Lung (tissue), 12 donors: ENCODE measurements around the gene TBC1D4. TPM values are rescaled to one million over a fixed set of nuclear protein-coding genes. Genes with fewer than 3 reads are reported as not detected.

Experiments
- ATAC-seq: fragments of 200-7000 bp; cut with Tn5 transposase; one replicate; pipeline ENCODE4 v1.9.1; 2020; ENCODE audit warnings: moderate number of reproducible peaks; ENCODE audit not compliant: insufficient read depth, low FRiP score
- DNase-seq, 3 donors: peaks; one replicate each; pipeline ENCODE4 v3.0.0-alpha.2; 2013 to 2017
- H3K27ac ChIP-seq, 2 donors: one replicate each; pipeline ENCODE4 v1.5.1; 2013; ENCODE audit warnings: mild to moderate bottlenecking in 2 of 2, moderate library complexity in 2 of 2, control low read depth in 1 of 2, inconsistent platforms in 1 of 2, low read depth in 1 of 2, low read length in 1 of 2
- H3K27me3 ChIP-seq, 3 donors: one replicate each; pipeline ENCODE4 v1.5.1; 2013; ENCODE audit warnings: low read length in 2 of 3; ENCODE audit not compliant: control insufficient read depth in 3 of 3, insufficient read depth in 3 of 3
- H3K36me3 ChIP-seq, 4 donors: one replicate each; pipeline ENCODE4 v1.5.1; 2013; ENCODE audit warnings: low read length in 4 of 4, mild to moderate bottlenecking in 1 of 4, moderate library complexity in 1 of 4; ENCODE audit not compliant: control insufficient read depth in 4 of 4, insufficient read depth in 4 of 4
- H3K4me1 ChIP-seq, 5 donors: one replicate each; pipeline ENCODE4 v1.5.1; 2013; ENCODE audit warnings: low read length in 5 of 5, mild to moderate bottlenecking in 2 of 5, moderate library complexity in 1 of 5; ENCODE audit not compliant: control insufficient read depth in 5 of 5, insufficient read depth in 5 of 5
- H3K4me3 ChIP-seq: one replicate; pipeline ENCODE4 v1.5.1; 2013; ENCODE audit warnings: mild to moderate bottlenecking, control low read depth, moderate library complexity
- H3K9ac ChIP-seq, 2 donors: one replicate each; pipeline ENCODE4 v1.5.1; 2013; ENCODE audit warnings: low read length in 2 of 2, control low read depth in 1 of 2; ENCODE audit not compliant: insufficient read depth in 1 of 2
- H3K9me3 ChIP-seq, 4 donors: one replicate each; pipeline ENCODE4 v1.5.1; 2013; ENCODE audit warnings: low read length in 3 of 4, mild to moderate bottlenecking in 1 of 4, moderate library complexity in 1 of 4; ENCODE audit not compliant: control insufficient read depth in 4 of 4, insufficient read depth in 3 of 4
- WGBS, 2 donors: extraction: QIAGEN DNeasy Blood & Tissue Kit; methylation state at CpG; one replicate each; pipeline ENCODE4 v1.1.7; 2013; 5-methylcytosine and 5-hydroxymethylcytosine counted together
- polyA plus RNA-seq, 2 donors: library from polyadenylated mRNA; stranded (reverse); fragments of 200-250 nt; gene quantifications; one replicate each; pipeline ENCODE4 v1.2.1, GENCODE V29; 2013
- total RNA-seq, 2 donors: library from RNA; depleted of rRNA in 1 of 2; stranded (reverse); fragments of >200 nt in 1 of 2; gene quantifications; one replicate each; pipeline ENCODE4 v1.2.1, GENCODE V29; 2014 to 2021
- TF ChIP-seq, protein P1 (sequence below): IDR thresholded peaks from 2 replicates; pipeline ENCODE4 v1.5.1; 2012; ENCODE audit warnings: mild to moderate bottlenecking; ENCODE audit errors: control extremely low read depth, extremely low read depth
- donor health status: control.
- donor health status: control.
- donor health status: Bipolar disorder and iron deficiency.
- donor health status: healthy.
- donor health status: DM: yes; HTN: yes; CAD: no.

Gene TBC1D4
- total and polyA plus RNA-seq, 4 donors = 4.3 to 26.4 (median 14.0) TPM

DNA sequence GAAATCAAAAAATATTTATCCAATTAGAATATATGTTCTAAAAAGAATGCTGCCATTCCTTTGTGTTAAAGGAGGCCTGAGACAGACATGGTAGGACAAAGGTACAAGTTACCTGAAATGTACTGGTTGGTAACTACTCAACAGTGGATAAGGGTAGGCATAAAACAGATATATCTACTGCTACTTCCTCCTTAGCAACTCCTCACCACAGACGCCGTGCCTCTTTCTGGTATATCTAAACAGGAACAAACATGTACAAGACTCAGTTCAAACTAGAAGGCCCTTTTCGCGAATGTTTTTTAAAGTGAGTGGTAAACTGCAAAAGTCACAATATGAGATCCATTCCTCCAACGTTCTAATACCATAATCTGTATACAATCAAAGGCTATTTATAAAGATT is 86.9 kb downstream of the TBC1D4 start:
- no peak overlapping the region for H3K27ac ChIP-seq
- no peak overlapping the region for H3K9ac ChIP-seq
- TF ChIP-seq, protein P1, sequence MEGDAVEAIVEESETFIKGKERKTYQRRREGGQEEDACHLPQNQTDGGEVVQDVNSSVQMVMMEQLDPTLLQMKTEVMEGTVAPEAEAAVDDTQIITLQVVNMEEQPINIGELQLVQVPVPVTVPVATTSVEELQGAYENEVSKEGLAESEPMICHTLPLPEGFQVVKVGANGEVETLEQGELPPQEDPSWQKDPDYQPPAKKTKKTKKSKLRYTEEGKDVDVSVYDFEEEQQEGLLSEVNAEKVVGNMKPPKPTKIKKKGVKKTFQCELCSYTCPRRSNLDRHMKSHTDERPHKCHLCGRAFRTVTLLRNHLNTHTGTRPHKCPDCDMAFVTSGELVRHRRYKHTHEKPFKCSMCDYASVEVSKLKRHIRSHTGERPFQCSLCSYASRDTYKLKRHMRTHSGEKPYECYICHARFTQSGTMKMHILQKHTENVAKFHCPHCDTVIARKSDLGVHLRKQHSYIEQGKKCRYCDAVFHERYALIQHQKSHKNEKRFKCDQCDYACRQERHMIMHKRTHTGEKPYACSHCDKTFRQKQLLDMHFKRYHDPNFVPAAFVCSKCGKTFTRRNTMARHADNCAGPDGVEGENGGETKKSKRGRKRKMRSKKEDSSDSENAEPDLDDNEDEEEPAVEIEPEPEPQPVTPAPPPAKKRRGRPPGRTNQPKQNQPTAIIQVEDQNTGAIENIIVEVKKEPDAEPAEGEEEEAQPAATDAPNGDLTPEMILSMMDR = no peak

DNA sequence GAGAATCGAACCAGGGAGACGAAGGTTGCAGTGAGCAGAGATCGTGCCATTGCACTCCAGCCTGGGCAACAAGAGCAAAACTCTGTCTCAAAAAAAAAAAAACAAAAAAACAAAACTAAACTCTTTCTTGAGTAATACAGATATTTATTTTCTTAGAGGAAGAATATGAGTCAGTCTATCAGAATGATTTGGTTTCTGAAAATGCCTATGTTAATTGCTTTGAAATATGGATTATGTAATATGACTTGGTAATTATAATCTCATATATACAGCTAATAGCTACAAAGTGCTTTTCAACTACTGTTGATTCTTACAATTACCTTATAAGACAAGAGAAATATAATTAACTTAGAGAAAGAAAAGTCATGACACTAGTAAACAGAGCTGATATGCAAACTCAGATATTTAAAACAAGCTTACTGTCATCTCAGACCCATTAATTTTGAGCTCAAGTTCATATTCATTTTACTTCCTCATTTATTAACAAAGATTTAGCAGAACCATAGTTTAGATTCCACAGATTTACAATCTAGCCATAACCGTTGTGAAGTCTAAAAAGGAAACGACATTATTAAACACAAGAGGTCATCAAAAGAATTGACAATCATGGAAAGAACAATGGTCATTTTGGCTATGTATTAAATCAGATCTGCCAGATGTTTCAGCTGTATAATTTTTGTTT is 88.0 kb downstream of the TBC1D4 start:
- no peak overlapping the region for H3K4me3 ChIP-seq
- H3K4me1 ChIP-seq = peaks cover 0 to 8% (median 0%) of the 10 kb centered on the region in 5 donors
- TF ChIP-seq, protein P1 = no peak
- ATAC-seq (no peak), DNase-seq (no peak)
- H3K27ac ChIP-seq = no peak overlapping the region
- H3K9ac ChIP-seq = no peak overlapping the region
- no peaks in the 10 kb centered on the region for H3K36me3 ChIP-seq
- WGBS, 2 donors = 55 to 70% methylated on average over 5 of the region's 5 CpGs
- no peaks in the 10 kb centered on the region for H3K27me3 ChIP-seq
- no peaks in the 10 kb centered on the region for H3K9me3 ChIP-seq

More for the DNA sequence above, 86.9 kb downstream of the TBC1D4 start:
- DNase-seq = no peak
- H3K9me3 ChIP-seq = peaks cover 0 to 2% (median 0%) of the 10 kb centered on the region in 4 donors
- ATAC-seq = no peak
- no peak overlapping the region for H3K4me3 ChIP-seq
- 39 to 51% methylated on average over 5 of the region's 5 CpGs for WGBS, 2 donors
- H3K27me3 ChIP-seq = no peaks in the 10 kb centered on the region
- peaks cover 0 to 7% (median 2%) of the 10 kb centered on the region in 5 donors for H3K4me1 ChIP-seq
- peaks cover 0 to 3% (median 0%) of the 10 kb centered on the region in 4 donors for H3K36me3 ChIP-seq

DNA sequence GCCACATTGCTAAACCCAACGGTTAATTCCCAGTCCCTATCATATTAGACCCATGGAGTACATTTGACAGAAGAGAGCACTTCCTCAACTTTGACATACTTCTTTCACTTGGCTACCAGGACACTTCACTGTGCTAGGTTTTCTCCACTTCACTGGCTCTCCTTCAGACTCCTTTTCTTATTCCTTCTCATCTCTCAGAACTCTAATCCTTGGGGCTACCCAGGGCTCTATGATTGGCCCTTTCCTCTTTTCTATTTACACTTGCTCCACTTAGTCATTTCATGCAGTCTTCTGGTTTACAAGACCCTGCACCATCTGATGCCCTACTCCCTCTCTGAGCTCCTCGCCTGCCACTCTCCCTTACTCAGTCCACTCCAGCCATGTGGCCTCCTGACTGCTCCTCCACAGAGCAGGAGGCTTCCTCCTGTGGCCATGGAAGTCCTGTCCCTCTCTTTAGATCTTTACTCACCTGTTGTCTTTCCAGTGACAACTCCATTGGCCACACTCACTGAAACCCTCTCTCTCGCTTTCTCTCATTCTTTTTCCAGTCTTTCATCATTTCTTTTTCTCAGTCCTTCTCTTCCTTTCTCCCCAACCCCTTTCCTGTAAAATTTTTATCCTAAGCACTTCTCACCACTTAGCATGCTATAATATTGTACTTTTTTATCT is 90.4 kb downstream of the TBC1D4 start:
- TF ChIP-seq, protein P1 = no peak
- Histone ChIP-seq H3K4me1 (peaks cover 0 to 6% (median 0%) of the 10 kb centered on the region in 5 donors), H3K27me3 (no peaks in the 10 kb centered on the region), H3K27ac (no peak overlapping the region), H3K9me3 (no peaks in the 10 kb centered on the region), H3K4me3 (no peak overlapping the region), H3K9ac (no peak overlapping the region), H3K36me3 (no peaks in the 10 kb centered on the region)
- DNase-seq = no peak
- WGBS, 2 donors = 86 to 90% methylated on average over 3 of the region's 3 CpGs
- no peak for ATAC-seq
